Activated CD4-positive, CD25-positive, alpha-beta regulatory T cell treated with anti-CD3 and anti-CD28 coated beads, Interleukin-2, amount 50 U/mL, for 72 hours (primary cell): ENCODE data around the gene ADORA3.
"Not testable (repeated sequence)": the region's sequence is repeated elsewhere in the genome, so short reads cannot be mapped to it uniquely, and the experiment has no call there.

ENCODE experiments used
- DNase-seq: peaks from one replicate; pipeline ENCODE4 v3.0.0; 2021

Gene ADORA3

GRCh38 chr1:111503585-111504060 lies at the start of gene ADORA3, which contains the start of gene TMIGD3:
Gene ADORA3, minus strand, starts transcription at chr1:111503633. Its CDS starts 279 bp downstream, at chr1:111503354.
Gene TMIGD3, minus strand, starts transcription at chr1:111503633. Its CDS starts 279 bp downstream, at chr1:111503354.
- no peak for DNase-seq

- no peak for DNase-seq
Measured at GRCh38 chr1:111553196-111553595, 49.8 kb upstream of the ADORA3 start.

- no peak for DNase-seq
Measured at GRCh38 chr1:111552587-111552986, 49.2 kb upstream of the ADORA3 start.

GRCh38 chr1:111551623-111552411 lies 48.4 kb upstream of the ADORA3 start:
- DNase-seq: no peak

- not testable (repeated sequence) for DNase-seq
Measured at GRCh38 chr1:111547786-111548185, 44.4 kb upstream of the ADORA3 start.

GRCh38 chr1:111542187-111542586 lies 38.8 kb upstream of the ADORA3 start:
- no peak for DNase-seq

GRCh38 chr1:111541721-111542120 lies 38.3 kb upstream of the ADORA3 start:
- DNase-seq: no peak

GRCh38 chr1:111540928-111541327 lies 37.5 kb upstream of the ADORA3 start:
- no peak for DNase-seq

- DNase-seq: no peak
Measured at GRCh38 chr1:111538343-111539025, 35.1 kb upstream of the ADORA3 start.

- DNase-seq: no peak
Measured at GRCh38 chr1:111535256-111536191, 32.1 kb upstream of the ADORA3 start.

- DNase-seq: no peak
Measured at GRCh38 chr1:111520053-111520452, 16.6 kb upstream of the ADORA3 start.

- DNase-seq: no peak
Measured at GRCh38 chr1:111517469-111518225, 14.2 kb upstream of the ADORA3 start.

GRCh38 chr1:111516005-111516535 lies 12.6 kb upstream of the ADORA3 start:
- DNase-seq: no peak

GRCh38 chr1:111515291-111516004 lies 12.0 kb upstream of the ADORA3 start:
- no peak for DNase-seq

- DNase-seq: no peak
Measured at GRCh38 chr1:111513410-111514020, 10.1 kb upstream of the ADORA3 start.

GRCh38 chr1:111512931-111513330 lies 9.5 kb upstream of the ADORA3 start:
- DNase-seq: no peak

- DNase-seq: no peak
Measured at GRCh38 chr1:111512132-111512889, 8.9 kb upstream of the ADORA3 start.

GRCh38 chr1:111511370-111511769 lies 7.9 kb upstream of the ADORA3 start:
- no peak for DNase-seq

GRCh38 chr1:111509997-111510375 lies 6.6 kb upstream of the ADORA3 start:
- DNase-seq: no peak
